Testis (tissue), 3 donors: ENCODE data around the gene CPE. TPM values are rescaled to one million over a fixed set of nuclear protein-coding genes. Genes with fewer than 3 reads are reported as not detected.

Source experiments
- DNase-seq: peaks from one replicate; pipeline ENCODE4 v3.0.0-alpha.2; 2019
- H3K27ac ChIP-seq, 2 donors: fragments of 200-600 bp; sonication (generic); one replicate each; pipeline ENCODE4 v1.5.1; 2019
- H3K27me3 ChIP-seq: fragments of 200-600 bp; sonication (generic); one replicate; pipeline ENCODE4 v1.5.1; 2019
- H3K36me3 ChIP-seq: fragments of 200-600 bp; sonication (generic); one replicate; pipeline ENCODE4 v1.5.1; 2017; ENCODE audit warnings: low read depth; ENCODE audit errors: missing control alignments
- H3K4me1 ChIP-seq: fragments of 200-600 bp; sonication (generic); one replicate; pipeline ENCODE4 v1.5.1; 2019
- H3K4me3 ChIP-seq, 2 donors: fragments of 200-600 bp; sonication (generic); one replicate each; pipeline ENCODE4 v1.5.1; 2017 to 2019
- H3K9me3 ChIP-seq: fragments of 200-600 bp; sonication (generic); one replicate; pipeline ENCODE4 v1.5.1; 2017
- POLR2A ChIP-seq: fragments of 450-650 bp; IDR thresholded peaks from one replicate; pipeline ENCODE4 v1.6.1; 2017; ENCODE audit warnings: antibody characterized with exemption, mild to moderate bottlenecking, moderate library complexity
- WGBS, 2 donors: methylation state at CpG; one replicate each; pipeline ENCODE4 v1.1.5; 2018; 5-methylcytosine and 5-hydroxymethylcytosine counted together
- intact Hi-C: fragments of 100-400 bp; cut with DNase I; formaldehyde crosslinking; loops from one replicate; pipeline ENCODE4 v1.15.1; 2023; ENCODE audit warnings: low total_unique reads
- polyA plus RNA-seq: library from polyadenylated mRNA; stranded (reverse); fragments of 350-450 nt; fragmentation: Illumina TruSeq; extraction: RNeasy Lipid Tissue Mini Kit (QIAGEN cat#74804); gene quantifications from one replicate; pipeline ENCODE4 v1.2.3, GENCODE V29; 2014; ENCODE audit warnings: low read depth, low replicate concordance; ENCODE audit not compliant: insufficient read depth
- total RNA-seq, 2 donors: library from RNA; depleted of rRNA; stranded (reverse); fragments of >200 nt; gene quantifications; one replicate each; pipeline ENCODE4 v1.2.3, GENCODE V29; 2016
- TF ChIP-seq, protein P1 (sequence below), 3 experiments: fragments of 450-650 bp in 2 of 3; fragments of 200-600 bp in 1 of 3; sonication (generic) in 1 of 3; IDR thresholded peaks; one replicate each; pipeline ENCODE4 v1.5.1; 2016 to 2019; ENCODE audit warnings: antibody characterized with exemption in 3 of 3, mild to moderate bottlenecking in 2 of 3, moderate library complexity in 1 of 3

The CPE gene
- total and polyA plus RNA-seq, 3 donors from 2014 or later, result 290 to 589 (median 324) TPM

DNA sequence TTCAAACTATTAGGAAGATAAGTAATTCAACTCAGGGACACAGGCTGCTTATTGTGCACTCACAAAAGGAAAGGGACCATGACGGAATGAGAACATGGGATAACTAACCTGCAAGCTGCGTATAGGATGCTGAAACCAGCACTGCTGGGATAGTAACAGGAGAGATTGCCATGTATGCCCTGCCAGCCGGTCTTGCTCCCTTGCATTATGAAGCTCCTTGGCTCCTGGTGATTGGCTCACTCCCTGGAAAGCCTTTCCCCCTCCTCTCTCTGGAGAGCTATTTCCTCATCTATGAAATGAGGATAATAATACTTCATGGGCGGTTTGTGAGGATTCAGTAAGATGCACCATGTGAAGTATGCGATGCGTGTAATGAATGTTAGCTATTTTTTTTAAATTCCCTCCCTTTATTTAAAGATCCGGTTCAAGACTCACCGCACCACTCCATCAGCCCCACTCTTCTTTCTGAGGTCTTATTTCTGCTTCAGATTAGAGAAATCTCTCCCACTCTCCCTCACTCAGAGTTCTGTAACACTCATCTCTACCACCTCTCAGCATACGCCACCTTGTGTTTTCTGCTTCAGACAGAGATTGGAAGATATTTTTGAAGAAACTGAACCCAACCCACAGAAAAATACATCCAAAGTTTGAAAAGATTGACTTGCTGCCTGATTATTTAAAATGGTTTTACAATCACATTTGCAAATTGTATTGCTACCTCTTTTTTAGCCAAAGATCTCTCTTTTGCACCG, 33.0 kb upstream of the CPE start:
- 55 to 56% methylated on average over 10 of the region's 10 CpGs for WGBS, 2 donors
- Histone ChIP-seq H3K4me1 (no peaks in the 10 kb centered on the region), H3K27me3 (no peaks in the 10 kb centered on the region), H3K9me3 (no peaks in the 10 kb centered on the region), H3K27ac (no peak overlapping the region), H3K4me3 (no peak overlapping the region), H3K36me3 (no peaks in the 10 kb centered on the region)
- TF ChIP-seq, protein P1, sequence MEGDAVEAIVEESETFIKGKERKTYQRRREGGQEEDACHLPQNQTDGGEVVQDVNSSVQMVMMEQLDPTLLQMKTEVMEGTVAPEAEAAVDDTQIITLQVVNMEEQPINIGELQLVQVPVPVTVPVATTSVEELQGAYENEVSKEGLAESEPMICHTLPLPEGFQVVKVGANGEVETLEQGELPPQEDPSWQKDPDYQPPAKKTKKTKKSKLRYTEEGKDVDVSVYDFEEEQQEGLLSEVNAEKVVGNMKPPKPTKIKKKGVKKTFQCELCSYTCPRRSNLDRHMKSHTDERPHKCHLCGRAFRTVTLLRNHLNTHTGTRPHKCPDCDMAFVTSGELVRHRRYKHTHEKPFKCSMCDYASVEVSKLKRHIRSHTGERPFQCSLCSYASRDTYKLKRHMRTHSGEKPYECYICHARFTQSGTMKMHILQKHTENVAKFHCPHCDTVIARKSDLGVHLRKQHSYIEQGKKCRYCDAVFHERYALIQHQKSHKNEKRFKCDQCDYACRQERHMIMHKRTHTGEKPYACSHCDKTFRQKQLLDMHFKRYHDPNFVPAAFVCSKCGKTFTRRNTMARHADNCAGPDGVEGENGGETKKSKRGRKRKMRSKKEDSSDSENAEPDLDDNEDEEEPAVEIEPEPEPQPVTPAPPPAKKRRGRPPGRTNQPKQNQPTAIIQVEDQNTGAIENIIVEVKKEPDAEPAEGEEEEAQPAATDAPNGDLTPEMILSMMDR (IDR thresholded peaks at IDR 0.05), result no peak
- TF ChIP-seq POLR2A, result no peak
- no peak for DNase-seq
- intact Hi-C loops, result no loop called here

DNA sequence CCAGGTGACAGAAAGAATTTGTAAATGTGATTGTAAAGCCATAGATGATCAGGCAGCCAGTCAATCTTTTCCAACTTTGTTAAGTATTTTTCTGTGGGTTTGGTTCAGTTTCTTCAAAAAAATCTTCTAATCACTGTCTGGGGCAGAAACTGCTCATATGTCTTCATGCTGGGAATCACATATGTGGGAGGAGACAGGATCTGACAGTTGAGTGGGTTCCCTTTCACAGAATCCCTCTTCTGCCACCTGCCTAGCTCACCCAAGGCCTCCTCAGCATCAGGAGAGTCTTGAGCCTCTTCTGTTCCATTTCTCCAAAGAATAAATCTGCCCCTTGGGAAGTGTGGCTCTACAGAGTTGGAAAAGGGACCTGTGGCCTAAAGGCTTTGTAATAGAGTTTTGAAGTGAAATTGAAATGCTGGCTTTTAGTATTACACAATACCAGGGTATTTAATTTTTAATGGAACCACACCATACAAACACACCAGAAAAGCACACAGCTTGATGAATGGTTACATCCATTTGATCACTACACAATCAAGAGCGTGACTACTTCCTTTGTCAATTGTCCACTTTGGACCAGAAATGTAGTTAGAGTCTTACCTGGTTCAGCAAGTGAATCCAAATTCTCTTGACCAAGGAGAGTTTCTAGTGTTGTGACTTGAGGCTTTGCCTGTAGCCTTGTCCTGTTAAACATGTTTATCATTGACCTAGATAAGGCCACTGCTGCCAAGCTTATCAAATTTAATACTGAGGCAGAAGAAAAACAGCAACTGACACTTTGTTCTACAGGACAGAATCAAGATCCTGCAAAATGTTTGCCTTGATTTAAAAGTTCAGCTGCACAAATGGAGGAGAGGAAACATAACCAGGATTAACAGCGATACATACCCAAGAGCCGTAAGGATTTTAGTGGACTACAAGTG, 30.9 kb upstream of the CPE start:
- Histone ChIP-seq H3K4me3 (no peak overlapping the region), H3K9me3 (no peaks in the 10 kb centered on the region), H3K27ac (no peak overlapping the region), H3K27me3 (no peaks in the 10 kb centered on the region), H3K36me3 (no peaks in the 10 kb centered on the region), H3K4me1 (no peaks in the 10 kb centered on the region)
- intact Hi-C loops, result no loop called here
- 74 to 95% methylated on average over 3 of the region's 3 CpGs for WGBS, 2 donors
- DNase-seq, result no peak
- no peak for TF ChIP-seq POLR2A
- TF ChIP-seq, protein P1 (IDR thresholded peaks at IDR 0.05), result no peak

DNA sequence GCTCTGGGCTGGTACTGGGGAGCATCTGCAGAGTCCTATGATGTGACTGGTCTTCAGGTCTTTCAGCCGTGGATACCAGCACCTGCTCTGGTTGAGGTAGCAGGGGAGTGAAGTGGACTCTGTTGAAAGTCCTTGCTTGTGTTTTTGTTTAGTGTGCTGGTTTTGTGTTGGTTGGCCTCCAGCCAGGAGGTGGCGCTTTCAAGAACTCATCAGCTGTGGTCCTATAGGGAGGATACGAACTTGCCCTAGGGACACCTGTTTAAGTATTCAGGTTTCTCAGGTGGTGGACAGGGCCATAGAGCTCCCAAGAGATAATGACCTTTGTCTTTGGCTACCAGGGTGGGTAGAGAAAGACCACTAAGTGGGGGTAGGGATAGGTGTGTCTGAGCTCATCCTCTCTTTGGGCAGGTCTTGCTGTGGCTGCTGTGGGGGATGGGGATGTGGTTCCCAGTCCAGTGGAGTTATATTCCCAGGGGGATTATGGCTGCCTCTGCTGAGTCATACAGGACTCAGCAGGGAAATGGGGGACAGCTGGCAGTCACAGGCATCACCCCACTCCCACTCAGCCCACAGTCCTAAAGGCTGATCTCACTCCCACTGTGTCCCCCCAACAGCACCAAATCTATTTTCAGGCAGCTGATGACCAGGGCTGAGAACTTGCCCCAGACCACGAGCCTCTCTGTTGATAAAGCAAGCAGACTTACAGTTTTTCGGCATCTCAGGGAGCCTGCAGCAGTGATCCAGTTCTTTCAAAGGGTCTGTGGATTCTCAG, 27.3 kb upstream of the CPE start:
- no peaks in the 10 kb centered on the region for H3K36me3 ChIP-seq

DNA sequence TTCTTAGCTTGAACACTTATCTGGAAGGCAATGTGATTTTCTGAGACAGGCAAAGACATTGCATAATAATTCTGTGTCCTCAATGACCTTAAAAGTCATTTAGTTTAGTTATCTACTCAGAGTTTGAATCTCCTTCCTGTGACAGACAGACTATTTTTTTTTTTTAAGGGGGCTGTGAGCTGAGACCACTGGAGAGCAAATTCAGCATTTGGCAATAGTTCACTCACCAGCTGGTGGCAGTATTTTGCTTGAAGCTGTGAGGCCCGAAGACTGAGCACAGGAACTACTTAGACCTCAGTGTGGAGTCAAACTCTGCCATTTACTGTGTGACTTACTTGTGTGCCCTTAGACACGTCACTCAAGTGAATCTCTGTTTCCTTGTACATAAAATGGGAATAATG, 22.9 kb upstream of the CPE start:
- peak; percentile 81 for DNase-seq

More for the DNA sequence above, 27.3 kb upstream of the CPE start:
- WGBS, 2 donors, result 71 to 81% methylated on average over 5 of the region's 5 CpGs
- Histone ChIP-seq H3K9me3 (no peaks in the 10 kb centered on the region), H3K4me1 (no peaks in the 10 kb centered on the region), H3K27ac (no peak overlapping the region), H3K27me3 (no peaks in the 10 kb centered on the region), H3K4me3 (no peak overlapping the region)
- intact Hi-C loops, result loop anchor here (10.0 kb wide), 1 partner anchor 113 kb away; no protein-coding TSS in a partner anchor
- DNase-seq, result no peak
- TF ChIP-seq, protein P1 (IDR thresholded peaks at IDR 0.05), result no peak
- no peak for TF ChIP-seq POLR2A

More for the DNA sequence above, 22.9 kb upstream of the CPE start:
- 15 to 39% methylated on average over 2 of the region's 2 CpGs for WGBS, 2 donors
- Histone ChIP-seq H3K4me3 (no peak overlapping the region), H3K4me1 (no peaks in the 10 kb centered on the region), H3K27me3 (no peaks in the 10 kb centered on the region), H3K9me3 (no peaks in the 10 kb centered on the region), H3K36me3 (no peaks in the 10 kb centered on the region), H3K27ac (no peak overlapping the region)
- intact Hi-C loops, result loop anchor here (10.0 kb wide), 1 partner anchor 109 kb away; no protein-coding TSS in a partner anchor
- TF ChIP-seq, protein P1 (IDR thresholded peaks at IDR 0.05), result peak in 2 of 3 experiments; percentile 41 to 44
- no peak for TF ChIP-seq POLR2A
